Measurements from ENCODE around the gene SORBS1. TPM values are rescaled to one million over a fixed set of nuclear protein-coding genes. Genes with fewer than 3 reads are reported as not detected.

SORBS1 gene
- total and polyA plus RNA-seq, 2 of the 13 experiments (the other 11 are each of a cell fraction or from before 2014, with no cell fraction given): 16.8 to 39.8 TPM

DNA sequence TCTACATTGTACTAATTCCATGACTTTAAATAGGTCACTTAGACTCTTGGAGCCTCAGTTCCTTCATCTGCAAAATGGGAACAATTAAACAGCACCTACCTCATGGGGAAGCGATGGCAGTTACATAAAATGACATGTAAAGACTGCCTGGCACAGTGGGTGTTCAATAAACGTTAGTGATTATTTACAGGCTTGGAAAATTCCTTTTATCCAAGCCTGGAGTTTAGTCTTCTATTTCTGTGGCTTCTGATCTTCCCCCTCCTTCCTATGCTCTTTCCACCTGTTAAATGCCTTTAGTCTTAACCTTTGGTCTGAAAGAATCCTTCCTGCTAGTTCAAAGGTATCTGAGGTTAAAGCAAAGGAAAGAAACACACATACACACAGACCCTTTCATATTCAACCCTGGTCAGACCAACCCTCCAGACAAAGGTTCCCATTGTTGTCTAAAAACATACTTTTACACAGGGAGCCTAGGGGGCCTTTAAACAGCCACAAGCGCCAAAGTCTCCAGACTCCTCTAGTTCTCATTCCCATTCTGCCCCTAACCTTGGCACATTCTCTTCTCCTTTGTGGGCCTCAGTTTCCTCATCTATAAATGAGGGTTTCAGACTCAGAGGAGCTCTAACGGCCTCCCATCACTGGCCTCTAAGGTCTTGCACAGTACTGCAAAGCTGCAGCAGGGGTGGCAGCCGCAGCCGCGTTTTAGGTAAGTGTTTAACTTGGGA lies 21.4 kb downstream of the SORBS1 start (continued):
- TF ChIP-seq TCF12 (IDR thresholded peaks at IDR 0.05) (no peak), TCF12 (CRISPR knock-in tag; IDR thresholded peaks at IDR 0.05) (no peak), RCOR2 (CRISPR knock-in tag; IDR thresholded peaks at IDR 0.05) (peak; percentile 82), ZNF570 (CRISPR knock-in tag; IDR thresholded peaks at IDR 0.05; ENCODE audit: borderline replicate concordance) (no peak), CHD4 (IDR thresholded peaks at IDR 0.05; ENCODE audit: borderline replicate concordance, low read length) (peak; percentile 95; the same call in 1 of the 2 replicates), ZC3H13 (CRISPR knock-in tag; IDR thresholded peaks at IDR 0.05) (no peak), TBL1XR1 (IDR thresholded peaks at IDR 0.05; ENCODE audit: borderline replicate concordance, low read length, partially characterized antibody) (no peak), ZNF329 (CRISPR knock-in tag; IDR thresholded peaks at IDR 0.05; ENCODE audit: low read depth) (no peak), XRCC5 (optimal IDR thresholded peaks at IDR 0.05; ENCODE audit: low read length) (no peak), ZSCAN9 (CRISPR knock-in tag; IDR thresholded peaks at IDR 0.05; ENCODE audit: borderline replicate concordance) (no peak; the same call in 1 of the 2 replicates), CCDC6 (CRISPR knock-in tag; IDR thresholded peaks at IDR 0.05) (no peak), ERF (CRISPR knock-in tag; IDR thresholded peaks at IDR 0.05) (no peak; the same call in 1 of the 2 replicates), PRPF4 (IDR thresholded peaks at IDR 0.05; ENCODE audit: low read depth, low read length, poor library complexity, severe bottlenecking) (no peak), ZNF543 (CRISPR knock-in tag; IDR thresholded peaks at IDR 0.05) (no peak), ZNF326 (CRISPR knock-in tag; IDR thresholded peaks at IDR 0.05; ENCODE audit: borderline replicate concordance) (no peak)
- TF ChIP-seq, protein P1, sequence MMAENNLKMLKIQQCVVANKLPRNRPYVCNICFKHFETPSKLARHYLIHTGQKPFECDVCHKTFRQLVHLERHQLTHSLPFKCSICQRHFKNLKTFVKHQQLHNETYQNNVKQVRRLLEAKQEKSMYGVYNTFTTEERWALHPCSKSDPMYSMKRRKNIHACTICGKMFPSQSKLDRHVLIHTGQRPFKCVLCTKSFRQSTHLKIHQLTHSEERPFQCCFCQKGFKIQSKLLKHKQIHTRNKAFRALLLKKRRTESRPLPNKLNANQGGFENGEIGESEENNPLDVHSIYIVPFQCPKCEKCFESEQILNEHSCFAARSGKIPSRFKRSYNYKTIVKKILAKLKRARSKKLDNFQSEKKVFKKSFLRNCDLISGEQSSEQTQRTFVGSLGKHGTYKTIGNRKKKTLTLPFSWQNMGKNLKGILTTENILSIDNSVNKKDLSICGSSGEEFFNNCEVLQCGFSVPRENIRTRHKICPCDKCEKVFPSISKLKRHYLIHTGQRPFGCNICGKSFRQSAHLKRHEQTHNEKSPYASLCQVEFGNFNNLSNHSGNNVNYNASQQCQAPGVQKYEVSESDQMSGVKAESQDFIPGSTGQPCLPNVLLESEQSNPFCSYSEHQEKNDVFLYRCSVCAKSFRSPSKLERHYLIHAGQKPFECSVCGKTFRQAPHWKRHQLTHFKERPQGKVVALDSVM (CRISPR knock-in tag; IDR thresholded peaks at IDR 0.05): peak; percentile 71
- TF ChIP-seq, protein P2, sequence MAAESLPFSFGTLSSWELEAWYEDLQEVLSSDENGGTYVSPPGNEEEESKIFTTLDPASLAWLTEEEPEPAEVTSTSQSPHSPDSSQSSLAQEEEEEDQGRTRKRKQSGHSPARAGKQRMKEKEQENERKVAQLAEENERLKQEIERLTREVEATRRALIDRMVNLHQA (CRISPR knock-in tag; IDR thresholded peaks at IDR 0.05): no peak
- TF ChIP-seq, protein P3, sequence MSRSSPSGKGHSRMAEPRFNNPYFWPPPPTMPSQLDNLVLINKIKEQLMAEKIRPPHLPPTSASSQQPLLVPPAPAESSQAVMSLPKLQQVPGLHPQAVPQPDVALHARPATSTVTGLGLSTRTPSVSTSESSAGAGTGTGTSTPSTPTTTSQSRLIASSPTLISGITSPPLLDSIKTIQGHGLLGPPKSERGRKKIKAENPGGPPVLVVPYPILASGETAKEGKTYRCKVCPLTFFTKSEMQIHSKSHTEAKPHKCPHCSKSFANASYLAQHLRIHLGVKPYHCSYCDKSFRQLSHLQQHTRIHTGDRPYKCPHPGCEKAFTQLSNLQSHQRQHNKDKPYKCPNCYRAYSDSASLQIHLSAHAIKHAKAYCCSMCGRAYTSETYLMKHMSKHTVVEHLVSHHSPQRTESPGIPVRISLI (CRISPR knock-in tag; IDR thresholded peaks at IDR 0.05; ENCODE audit: borderline replicate concordance): no peak
- TF ChIP-seq, protein P4, sequence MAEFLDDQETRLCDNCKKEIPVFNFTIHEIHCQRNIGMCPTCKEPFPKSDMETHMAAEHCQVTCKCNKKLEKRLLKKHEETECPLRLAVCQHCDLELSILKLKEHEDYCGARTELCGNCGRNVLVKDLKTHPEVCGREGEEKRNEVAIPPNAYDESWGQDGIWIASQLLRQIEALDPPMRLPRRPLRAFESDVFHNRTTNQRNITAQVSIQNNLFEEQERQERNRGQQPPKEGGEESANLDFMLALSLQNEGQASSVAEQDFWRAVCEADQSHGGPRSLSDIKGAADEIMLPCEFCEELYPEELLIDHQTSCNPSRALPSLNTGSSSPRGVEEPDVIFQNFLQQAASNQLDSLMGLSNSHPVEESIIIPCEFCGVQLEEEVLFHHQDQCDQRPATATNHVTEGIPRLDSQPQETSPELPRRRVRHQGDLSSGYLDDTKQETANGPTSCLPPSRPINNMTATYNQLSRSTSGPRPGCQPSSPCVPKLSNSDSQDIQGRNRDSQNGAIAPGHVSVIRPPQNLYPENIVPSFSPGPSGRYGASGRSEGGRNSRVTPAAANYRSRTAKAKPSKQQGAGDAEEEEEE (CRISPR knock-in tag; IDR thresholded peaks at IDR 0.05; ENCODE audit: borderline replicate concordance): no peak
- TF ChIP-seq, protein P5, sequence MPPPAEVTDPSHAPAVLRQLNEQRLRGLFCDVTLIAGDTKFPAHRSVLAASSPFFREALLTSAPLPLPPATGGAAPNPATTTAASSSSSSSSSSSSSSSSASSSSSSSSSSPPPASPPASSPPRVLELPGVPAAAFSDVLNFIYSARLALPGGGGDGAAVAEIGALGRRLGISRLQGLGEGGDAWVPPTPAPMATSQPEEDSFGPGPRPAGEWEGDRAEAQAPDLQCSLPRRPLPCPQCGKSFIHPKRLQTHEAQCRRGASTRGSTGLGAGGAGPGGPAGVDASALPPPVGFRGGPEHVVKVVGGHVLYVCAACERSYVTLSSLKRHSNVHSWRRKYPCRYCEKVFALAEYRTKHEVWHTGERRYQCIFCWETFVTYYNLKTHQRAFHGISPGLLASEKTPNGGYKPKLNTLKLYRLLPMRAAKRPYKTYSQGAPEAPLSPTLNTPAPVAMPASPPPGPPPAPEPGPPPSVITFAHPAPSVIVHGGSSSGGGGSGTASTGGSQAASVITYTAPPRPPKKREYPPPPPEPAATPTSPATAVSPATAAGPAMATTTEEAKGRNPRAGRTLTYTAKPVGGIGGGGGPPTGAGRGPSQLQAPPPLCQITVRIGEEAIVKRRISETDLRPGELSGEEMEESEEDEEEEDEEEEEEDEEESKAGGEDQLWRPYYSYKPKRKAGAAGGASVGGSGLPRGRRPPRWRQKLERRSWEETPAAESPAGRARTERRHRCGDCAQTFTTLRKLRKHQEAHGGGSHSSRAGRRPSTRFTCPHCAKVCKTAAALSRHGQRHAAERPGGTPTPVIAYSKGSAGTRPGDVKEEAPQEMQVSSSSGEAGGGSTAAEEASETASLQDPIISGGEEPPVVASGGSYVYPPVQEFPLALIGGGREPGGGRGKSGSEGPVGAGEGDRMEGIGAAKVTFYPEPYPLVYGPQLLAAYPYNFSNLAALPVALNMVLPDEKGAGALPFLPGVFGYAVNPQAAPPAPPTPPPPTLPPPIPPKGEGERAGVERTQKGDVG (CRISPR knock-in tag; IDR thresholded peaks at IDR 0.05; ENCODE audit: borderline replicate concordance): no peak
